ENCODE measurements around the gene MUCL3.

- no peak for TF ChIP-seq EZH2 (IDR thresholded peaks at IDR 0.05; ENCODE audit: borderline replicate concordance, insufficient read depth, low read depth, low read length, poor library complexity, severe bottlenecking)
- TF ChIP-seq, protein P1, sequence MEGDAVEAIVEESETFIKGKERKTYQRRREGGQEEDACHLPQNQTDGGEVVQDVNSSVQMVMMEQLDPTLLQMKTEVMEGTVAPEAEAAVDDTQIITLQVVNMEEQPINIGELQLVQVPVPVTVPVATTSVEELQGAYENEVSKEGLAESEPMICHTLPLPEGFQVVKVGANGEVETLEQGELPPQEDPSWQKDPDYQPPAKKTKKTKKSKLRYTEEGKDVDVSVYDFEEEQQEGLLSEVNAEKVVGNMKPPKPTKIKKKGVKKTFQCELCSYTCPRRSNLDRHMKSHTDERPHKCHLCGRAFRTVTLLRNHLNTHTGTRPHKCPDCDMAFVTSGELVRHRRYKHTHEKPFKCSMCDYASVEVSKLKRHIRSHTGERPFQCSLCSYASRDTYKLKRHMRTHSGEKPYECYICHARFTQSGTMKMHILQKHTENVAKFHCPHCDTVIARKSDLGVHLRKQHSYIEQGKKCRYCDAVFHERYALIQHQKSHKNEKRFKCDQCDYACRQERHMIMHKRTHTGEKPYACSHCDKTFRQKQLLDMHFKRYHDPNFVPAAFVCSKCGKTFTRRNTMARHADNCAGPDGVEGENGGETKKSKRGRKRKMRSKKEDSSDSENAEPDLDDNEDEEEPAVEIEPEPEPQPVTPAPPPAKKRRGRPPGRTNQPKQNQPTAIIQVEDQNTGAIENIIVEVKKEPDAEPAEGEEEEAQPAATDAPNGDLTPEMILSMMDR (IDR thresholded peaks at IDR 0.05), result no peak
These were observed 10.3 kb upstream of the MUCL3 start for GRCh38 chr6:30930506-30930905.
